A673 (cell line): ENCODE measurements around the gene TRPM3.

Experiments used
- CTCF ChIP-seq: fragments of 300-800, 200-600 bp; sonication (generic); conservative IDR thresholded peaks from 2 replicates; pipeline ENCODE4 v1.5.1; 2017; ENCODE audit warnings: low read depth, mild to moderate bottlenecking, antibody characterized with exemption, low read length, moderate library complexity, mixed read lengths
- EZH2 ChIP-seq: fragments of 200-600 bp; sonication (generic); IDR thresholded peaks from 2 replicates; pipeline ENCODE4 v1.6.1; 2017; ENCODE audit warnings: borderline replicate concordance, low read depth, mild to moderate bottlenecking, mixed read lengths, antibody characterized with exemption, low read length; ENCODE audit not compliant: poor library complexity, severe bottlenecking

GRCh38 chr9:70760228-70760627 is 361.2 kb downstream of the TRPM3 start:
- TF ChIP-seq CTCF = no peak
- no peak for TF ChIP-seq EZH2
